K562 (cell line): Measurements from ENCODE around the gene SARS2. TPM values are rescaled to one million over a fixed set of nuclear protein-coding genes. Genes with fewer than 3 reads are reported as not detected.
A peak's percentile ranks its signal among the peaks of the same experiment; 100 is the strongest.

Experiments
- ATAC-seq: fragments of 200-7000 bp; cut with Tn5 transposase; 3 replicates; pipeline ENCODE4 v1.9.1; 2020; ENCODE audit warnings: moderate library complexity
- BruUV-seq: library from RNA; stranded (reverse); fragments of 400-500 nt; replicated peaks from 2 replicates; lab custom pipeline; 2021; lab: Mats Ljungman, UMichigan
- CTCF ChIA-PET: fragments of 300-600 bp; formaldehyde crosslinking; extraction: SDS; loops from one replicate; lab custom pipeline; 2021; ENCODE audit warnings: low intra/inter-chr PET ratio; lab: Yijun Ruan, JAX
- POLR2A ChIA-PET: fragments of 300-600, 350-650 bp; sonication (Branson Sonifier 250); formaldehyde crosslinking; extraction: SDS; loops from one replicate; lab custom pipeline; 2021; ENCODE audit warnings: antibody characterized with exemption, inconsistent platforms; lab: Yijun Ruan, JAX
- DNase-seq, 4 experiments: peaks; one replicate each; pipeline versions ENCODE4 v3.0.0 to v3.0.0-alpha.2; 2011 to 2018; ENCODE audit warnings: low spot score in 3 of 4, mixed read lengths in 3 of 4; ENCODE audit errors: extremely low read depth in 1 of 4
- FAIRE-seq: peaks from 2 replicates; lab custom pipeline; 2011; peaks lifted over from hg19 to GRCh38; lab: Jason Lieb, UNC
- H2AFZ ChIP-seq: 2 replicates; pipeline ENCODE4 v1.6.0; 2011; ENCODE audit warnings: low read depth, low read length, control low read depth, inconsistent platforms
- H3K27ac ChIP-seq: fragments of 200-600 bp; 3 replicates; pipeline ENCODE4 v1.8.0; 2011; ENCODE audit warnings: low read depth, mild to moderate bottlenecking, control low read depth, inconsistent platforms, low read length, moderate library complexity, mixed read lengths; ENCODE audit errors: extremely low read depth
- H3K27me3 ChIP-seq, 2 experiments: fragments of 300-600 bp in 1 of 2; 2 replicates in 1 of 2; 3 replicates in 1 of 2; pipeline versions ENCODE4 v1.6.0 to v1.8.0; 2011; ENCODE audit warnings: inconsistent platforms in 2 of 2, low read length in 2 of 2, mild to moderate bottlenecking in 1 of 2, mixed read lengths in 1 of 2, moderate library complexity in 1 of 2; ENCODE audit not compliant: control insufficient read depth in 2 of 2, insufficient read depth in 2 of 2
- H3K36me3 ChIP-seq: fragments of 300-600 bp; 3 replicates; pipeline ENCODE4 v1.8.0; 2011; ENCODE audit warnings: mild to moderate bottlenecking, low read length, inconsistent platforms; ENCODE audit not compliant: control insufficient read depth, insufficient read depth
- H3K4me1 ChIP-seq, 2 experiments: fragments of 200-600 bp in 1 of 2; replicated peaks in 1 of 2; 2 replicates in 1 of 2; 3 replicates in 1 of 2; pipeline versions ENCODE4 v1.5.1 to v1.8.0; 2011; ENCODE audit warnings: inconsistent platforms in 2 of 2, low read length in 2 of 2, mild to moderate bottlenecking in 1 of 2, mixed read lengths in 1 of 2, moderate library complexity in 1 of 2; ENCODE audit not compliant: control insufficient read depth in 2 of 2, insufficient read depth in 2 of 2
- H3K4me2 ChIP-seq: 2 replicates; pipeline ENCODE4 v1.6.1; 2011; ENCODE audit warnings: low read length, control low read depth, inconsistent platforms, mixed read lengths; ENCODE audit not compliant: insufficient read depth
- H3K4me3 ChIP-seq: fragments of 200-600 bp; sonication (generic), shearing (Covaris generic); 2 replicates; pipeline ENCODE4 v1.5.1; 2016; ENCODE audit warnings: control low read depth, inconsistent platforms
- H3K79me2 ChIP-seq: fragments of 200-600 bp; 3 replicates; pipeline ENCODE4 v1.8.0; 2011; ENCODE audit warnings: low read length, inconsistent platforms; ENCODE audit not compliant: control insufficient read depth, insufficient read depth
- H3K9ac ChIP-seq, 2 experiments: 2 replicates each; pipeline versions ENCODE4 v1.6.0 to v1.6.1; 2011; ENCODE audit warnings: low read depth in 2 of 2, low read length in 2 of 2, control low read depth in 1 of 2, inconsistent platforms in 1 of 2, mild to moderate bottlenecking in 1 of 2, mixed read lengths in 1 of 2; ENCODE audit not compliant: insufficient read depth in 1 of 2
- H3K9me1 ChIP-seq: one replicate; pipeline ENCODE4 v1.6.0; 2011; ENCODE audit warnings: inconsistent platforms, mild to moderate bottlenecking, low read length, moderate library complexity; ENCODE audit not compliant: control insufficient read depth, insufficient read depth
- H3K9me3 ChIP-seq: replicated peaks from 2 replicates; pipeline ENCODE4 v1.5.1; 2011; ENCODE audit warnings: low read depth, low read length, inconsistent platforms; ENCODE audit not compliant: control insufficient read depth, insufficient read depth
- H4K20me1 ChIP-seq: replicated peaks from 2 replicates; pipeline ENCODE4 v1.6.1; 2011; ENCODE audit warnings: low read length, inconsistent platforms, mixed read lengths; ENCODE audit not compliant: control insufficient read depth, insufficient read depth
- CREM ChIP-seq: IDR thresholded peaks from 2 replicates; pipeline ENCODE4 v1.6.1; 2014; ENCODE audit warnings: antibody characterized with exemption, low read depth
- ETS2 ChIP-seq: IDR thresholded peaks from 2 replicates; pipeline ENCODE4 v1.6.1; 2016; ENCODE audit warnings: borderline replicate concordance, missing genetic modification characterization, mild to moderate bottlenecking, moderate library complexity, missing compliant biosample characterization; ENCODE audit not compliant: poor library complexity, severe bottlenecking
- GATA2 ChIP-seq: sonication (generic); formaldehyde crosslinking; IDR thresholded peaks from 2 replicates; pipeline ENCODE4 v1.4.0; 2020; ENCODE audit warnings: mild to moderate bottlenecking, missing genetic modification reagents
- PCBP1 ChIP-seq: fragments of 200-400 bp; formaldehyde crosslinking; IDR thresholded peaks from 2 replicates; pipeline ENCODE4 v1.6.1; 2018; ENCODE audit warnings: mild to moderate bottlenecking, low read depth, low read length; ENCODE audit not compliant: poor library complexity, severe bottlenecking
- ZBTB7A ChIP-seq: IDR thresholded peaks from 2 replicates; pipeline ENCODE4 v1.6.1; 2011; ENCODE audit warnings: low read depth, mild to moderate bottlenecking, low read length, moderate library complexity, borderline replicate concordance; ENCODE audit not compliant: control insufficient read depth
- ZNF133 ChIP-seq: fragments of 250-450 bp; sonication (Bioruptor Pico); IDR thresholded peaks from 2 replicates; pipeline ENCODE4 v1.4.0; 2020; ENCODE audit warnings: mild to moderate bottlenecking
- WGBS: fragments of 100-300 bp; shearing (Covaris generic); methylation state at CpG from one replicate; pipeline ENCODE4 v1.1.6; 2016; ENCODE audit warnings: low coverage, mixed read lengths; ENCODE audit not compliant: insufficient coverage; ENCODE audit errors: missing lambda C conversion rate; 5-methylcytosine and 5-hydroxymethylcytosine counted together
- in situ Hi-C: fragments of 300-500 bp; cut with MboI; formaldehyde crosslinking; loops from 4 replicates; pipeline ENCODE4 v1.15.0; 2018; ENCODE audit warnings: inconsistent platforms, mixed read lengths
- intact Hi-C: fragments of 100-400 bp; cut with micrococcal nuclease; formaldehyde crosslinking; loops from 2 replicates; pipeline ENCODE4 v1.14.2; 2022
- polyA plus RNA-seq, 8 experiments: library from polyadenylated mRNA; depleted of rRNA in 4 of 8; stranded (reverse) in 5 of 8; unstranded in 3 of 8; fragments of >200 nt; fragmentation: Nextera tagmentation in 2 of 8; fragmentation: Illumina TruSeq in 1 of 8; extraction: Ambion mirVana in 2 of 8; extraction: Trizol in 1 of 8; gene quantifications; 2 replicates each; pipeline versions ENCODE4 v1.2.1 to v1.2.3, GENCODE V29; 2011 to 2014; ENCODE audit warnings: inconsistent platforms in 1 of 8, missing spikeins in 1 of 8
- total RNA-seq, 7 experiments: library from RNA; depleted of rRNA in 6 of 7; stranded (reverse); fragments of >200 nt in 6 of 7; fragmentation: Illumina TruSeq in 2 of 7; extraction: Trizol in 2 of 7; gene quantifications; 2 replicates each; pipeline versions ENCODE4 v1.2.1 to v1.2.3, GENCODE V29; 2011 to 2021; ENCODE audit warnings: low replicate concordance in 1 of 7
- TF ChIP-seq, protein P1 (sequence below): sonication (generic); formaldehyde crosslinking; IDR thresholded peaks from 2 replicates; pipeline ENCODE4 v1.8.1; 2022; ENCODE audit warnings: missing genetic modification reagents

The SARS2 gene
- total and polyA plus RNA-seq, 9 of the 15 experiments (the other 6 are each of a cell fraction or from before 2014, with no cell fraction given) = 3.1 to 59.1 (median 31.7) TPM

DNA sequence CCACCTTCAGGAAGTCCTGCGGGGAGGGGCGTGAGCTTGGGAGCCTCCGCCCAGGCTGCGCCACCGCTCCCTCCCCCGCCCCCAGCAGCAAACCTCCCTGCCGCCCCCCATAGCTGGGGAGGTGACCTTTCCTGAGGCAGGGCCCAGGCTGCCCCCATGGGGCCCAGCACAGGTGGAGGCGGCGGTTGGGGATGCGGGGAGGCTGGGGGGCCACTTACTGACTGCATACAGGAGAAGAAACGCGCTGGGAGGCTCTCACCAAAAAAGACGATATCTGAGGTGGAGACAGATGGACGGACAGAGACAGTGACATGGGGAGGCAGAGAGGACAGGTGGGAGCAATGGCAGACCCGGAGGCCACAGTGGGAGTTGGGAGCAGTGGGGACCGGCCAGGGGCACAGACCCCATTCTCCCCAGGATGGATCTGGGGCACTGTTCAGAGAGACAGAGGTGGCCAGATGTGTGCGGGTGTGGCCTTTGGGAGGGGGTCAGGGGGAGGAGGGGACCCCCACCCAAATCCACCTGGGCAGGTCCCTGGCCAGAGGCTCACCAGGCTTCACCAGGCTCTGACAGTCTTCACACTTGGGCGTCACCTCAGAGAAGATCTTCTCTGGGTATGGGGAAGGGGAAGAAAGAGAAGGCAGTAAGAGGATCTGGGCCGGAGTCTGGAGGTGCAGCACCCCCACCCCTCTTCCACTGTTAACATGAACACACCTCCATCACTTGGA lies 49.5 kb downstream of the SARS2 start:
- whole genome bisulfite sequencing = 86% methylated on average over 2 of the region's 19 CpGs
- Histone ChIP-seq H3K27me3 (no peaks in the 10 kb centered on the region), H3K4me3 (no peak overlapping the region), H3K4me1 (peaks cover 24 to 62% of the 10 kb centered on the region in 2 experiments; a peak in 4 of 5 replicates), H3K27ac (no peak overlapping the region), H3K9ac (0 out of 4 replicates have a peak overlapping the region, but pooled peaks of 1 of the 2 experiments have one; percentile 31), H2AFZ (no peak overlapping the region), H3K9me1 (no peaks in the 10 kb centered on the region), H4K20me1 (no peaks in the 10 kb centered on the region), H3K36me3 (peaks cover 5% of the 10 kb centered on the region; the same call in 1 of the 3 replicates), H3K9me3 (no peaks in the 10 kb centered on the region), H3K4me2 (no peak overlapping the region), H3K79me2 (no peaks in the 10 kb centered on the region)
- ATAC-seq (no peak), FAIRE-seq (no peak), DNase-seq (peak in 2 of 4 experiments; percentile 50 to 57)
- intact Hi-C loops = no loop called here
- in situ Hi-C loops = no loop called here
- TF ChIP-seq ZNF133 (CRISPR knock-in tag) (no peak), ETS2 (no peak), PCBP1 (no peak), CREM (no peak), GATA2 (CRISPR knock-in tag) (no peak), ZBTB7A (peak; percentile 37; the same call in 1 of the 2 replicates)
- TF ChIP-seq, protein P1, sequence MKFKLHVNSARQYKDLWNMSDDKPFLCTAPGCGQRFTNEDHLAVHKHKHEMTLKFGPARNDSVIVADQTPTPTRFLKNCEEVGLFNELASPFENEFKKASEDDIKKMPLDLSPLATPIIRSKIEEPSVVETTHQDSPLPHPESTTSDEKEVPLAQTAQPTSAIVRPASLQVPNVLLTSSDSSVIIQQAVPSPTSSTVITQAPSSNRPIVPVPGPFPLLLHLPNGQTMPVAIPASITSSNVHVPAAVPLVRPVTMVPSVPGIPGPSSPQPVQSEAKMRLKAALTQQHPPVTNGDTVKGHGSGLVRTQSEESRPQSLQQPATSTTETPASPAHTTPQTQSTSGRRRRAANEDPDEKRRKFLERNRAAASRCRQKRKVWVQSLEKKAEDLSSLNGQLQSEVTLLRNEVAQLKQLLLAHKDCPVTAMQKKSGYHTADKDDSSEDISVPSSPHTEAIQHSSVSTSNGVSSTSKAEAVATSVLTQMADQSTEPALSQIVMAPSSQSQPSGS (CRISPR knock-in tag) = no peak
- POLR2A ChIA-PET = no interaction called here
- no TSS peak for BruUV-seq
- CTCF ChIA-PET = no interaction called here
